WTC11 (cell line): Measurements from ENCODE around the gene UGP2.

Experiments used
- ATF1 ChIP-seq: sonication (generic); formaldehyde crosslinking; IDR thresholded peaks from 2 replicates; pipeline ENCODE4 v1.8.1; 2023; ENCODE audit warnings: mild to moderate bottlenecking, moderate library complexity, missing genetic modification reagents
- FOXP4 ChIP-seq: sonication (generic); formaldehyde crosslinking; IDR thresholded peaks from 2 replicates; pipeline ENCODE4 v1.8.0; 2022; ENCODE audit warnings: mild to moderate bottlenecking, missing genetic modification reagents

- TF ChIP-seq ATF1 (CRISPR knock-in tag) = no peak
- no peak for TF ChIP-seq FOXP4
Observed at GRCh38 chr2:63902149-63902548, 60.5 kb downstream of the UGP2 start.
